CD4-positive, alpha-beta T cell (primary cell): ENCODE measurements around the gene OR4K17. TPM values are rescaled to one million over a fixed set of nuclear protein-coding genes. Genes with fewer than 3 reads are reported as not detected.

Source experiments
- ATAC-seq: fragments of 200-7000 bp; cut with Tn5 transposase; one replicate; pipeline ENCODE4 v1.10.0; 2022; ENCODE audit warnings: mild to moderate bottlenecking; ENCODE audit not compliant: poor library complexity
- CTCF ChIA-PET: fragments of 350-600 bp; sonication (Branson Sonifier 250); formaldehyde crosslinking; loops from one replicate; lab custom pipeline; 2021; ENCODE audit warnings: antibody characterized with exemption, inconsistent platforms; lab: Charles Lee
- POLR2A ChIA-PET: fragments of 350-600 bp; sonication (Branson Sonifier 250); formaldehyde crosslinking; loops from one replicate; lab custom pipeline; 2021; ENCODE audit warnings: antibody characterized with exemption, inconsistent platforms; lab: Charles Lee
- DNase-seq, 14 experiments: peaks; one replicate each; pipeline ENCODE4 v3.0.0-alpha.2; 2013 to 2020; ENCODE audit warnings: mixed read lengths in 2 of 14
- H3K27ac ChIP-seq, 2 donors: one replicate each; pipeline versions ENCODE4 v1.5.1 to v1.7.0; 2013; ENCODE audit warnings: low read length in 2 of 2, low read depth in 1 of 2, mild to moderate bottlenecking in 1 of 2
- H3K27me3 ChIP-seq, 2 experiments: 1 replicate in 1 of 2; 2 replicates in 1 of 2; pipeline versions ENCODE4 v1.6.1 to v1.7.0; 2013; ENCODE audit warnings: low read length in 2 of 2, control low read depth in 1 of 2, mild to moderate bottlenecking in 1 of 2, moderate library complexity in 1 of 2; ENCODE audit not compliant: insufficient read depth in 2 of 2, control insufficient read depth in 1 of 2
- H3K36me3 ChIP-seq: one replicate; pipeline ENCODE4 v1.6.1; 2013; ENCODE audit warnings: low read length, control low read depth; ENCODE audit not compliant: insufficient read depth
- H3K4me1 ChIP-seq: one replicate; pipeline ENCODE4 v1.6.1; 2013; ENCODE audit warnings: low read length, control low read depth; ENCODE audit not compliant: insufficient read depth
- H3K4me3 ChIP-seq: one replicate; pipeline ENCODE4 v1.5.1; 2013; ENCODE audit warnings: mild to moderate bottlenecking, low read length, moderate library complexity
- H3K9me3 ChIP-seq, 2 experiments: 1 replicate in 1 of 2; 2 replicates in 1 of 2; pipeline versions ENCODE4 v1.6.1 to v1.7.0; 2013; ENCODE audit warnings: low read length in 2 of 2, mild to moderate bottlenecking in 2 of 2, control low read depth in 1 of 2, moderate library complexity in 1 of 2; ENCODE audit not compliant: control insufficient read depth in 1 of 2, insufficient read depth in 1 of 2
- H3K27ac Mint-ChIP-seq: one replicate; pipeline ENCODE4 v1.8.0; 2020; ENCODE audit warnings: mixed read lengths
- H3K27me3 Mint-ChIP-seq: one replicate; pipeline ENCODE4 v1.8.0; 2021; ENCODE audit warnings: mixed read lengths
- H3K36me3 Mint-ChIP-seq: one replicate; pipeline ENCODE4 v1.8.0; 2021; ENCODE audit warnings: low read depth, mixed read lengths
- H3K4me1 Mint-ChIP-seq: one replicate; pipeline ENCODE4 v1.8.0; 2021; ENCODE audit warnings: low read depth, mixed read lengths
- H3K4me3 Mint-ChIP-seq: one replicate; pipeline ENCODE4 v1.8.0; 2020; ENCODE audit warnings: mild to moderate bottlenecking, mixed read lengths
- H3K9me3 Mint-ChIP-seq: one replicate; pipeline ENCODE4 v1.8.0; 2020; ENCODE audit warnings: mixed read lengths
- intact Hi-C, 2 experiments: fragments of 100-400 bp; cut with DNase I in 1 of 2; cut with micrococcal nuclease in 1 of 2; formaldehyde crosslinking; loops; one replicate each; pipeline versions ENCODE4 v1.15.1 to v1.9.0; 2023 to 2025; cut with DNase I, micrococcal nuclease
- total RNA-seq, 174 experiments: library from RNA in 2 of 174; stranded (reverse) in 2 of 174; gene quantifications; one replicate each; pipeline ENCODE4 v1.2.3 and lab custom pipeline; 2021 to 2026
- TF ChIP-seq, protein P1 (sequence below): fragments of 200-600 bp; IDR thresholded peaks from one replicate; pipeline ENCODE4 v1.8.0; 2022; ENCODE audit warnings: antibody characterized with exemption, mild to moderate bottlenecking

OR4K17 gene
- total RNA-seq, 2 experiments from 2014 or later, result not detected

DNA sequence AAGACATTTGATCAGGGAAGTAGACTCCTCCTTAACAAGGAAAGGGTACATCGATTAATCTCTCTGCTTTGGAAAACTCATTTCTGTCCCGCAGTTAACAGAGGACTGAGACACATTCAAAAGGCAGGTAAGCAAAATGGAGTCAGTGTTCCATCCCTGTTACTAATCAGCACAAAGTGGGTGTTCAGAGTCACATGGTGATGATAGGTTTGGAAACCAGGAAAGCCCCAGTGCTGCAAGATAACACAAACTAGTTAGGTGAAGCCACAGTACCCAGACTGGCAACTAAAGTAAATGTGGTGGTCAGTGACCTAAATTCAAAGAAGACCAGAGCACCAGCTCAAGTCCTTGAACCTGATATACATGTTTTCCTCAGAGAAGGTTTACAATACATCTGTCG, 1.8 kb downstream of the OR4K17 start:
- H3K4me1 ChIP-seq, result no peaks in the 10 kb centered on the region
- H3K4me1 Mint-ChIP-seq, result no peaks in the 10 kb centered on the region
- TF ChIP-seq, protein P1, sequence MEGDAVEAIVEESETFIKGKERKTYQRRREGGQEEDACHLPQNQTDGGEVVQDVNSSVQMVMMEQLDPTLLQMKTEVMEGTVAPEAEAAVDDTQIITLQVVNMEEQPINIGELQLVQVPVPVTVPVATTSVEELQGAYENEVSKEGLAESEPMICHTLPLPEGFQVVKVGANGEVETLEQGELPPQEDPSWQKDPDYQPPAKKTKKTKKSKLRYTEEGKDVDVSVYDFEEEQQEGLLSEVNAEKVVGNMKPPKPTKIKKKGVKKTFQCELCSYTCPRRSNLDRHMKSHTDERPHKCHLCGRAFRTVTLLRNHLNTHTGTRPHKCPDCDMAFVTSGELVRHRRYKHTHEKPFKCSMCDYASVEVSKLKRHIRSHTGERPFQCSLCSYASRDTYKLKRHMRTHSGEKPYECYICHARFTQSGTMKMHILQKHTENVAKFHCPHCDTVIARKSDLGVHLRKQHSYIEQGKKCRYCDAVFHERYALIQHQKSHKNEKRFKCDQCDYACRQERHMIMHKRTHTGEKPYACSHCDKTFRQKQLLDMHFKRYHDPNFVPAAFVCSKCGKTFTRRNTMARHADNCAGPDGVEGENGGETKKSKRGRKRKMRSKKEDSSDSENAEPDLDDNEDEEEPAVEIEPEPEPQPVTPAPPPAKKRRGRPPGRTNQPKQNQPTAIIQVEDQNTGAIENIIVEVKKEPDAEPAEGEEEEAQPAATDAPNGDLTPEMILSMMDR, result no peak
- peaks cover under 1% of the 10 kb centered on the region for H3K9me3 Mint-ChIP-seq
- H3K36me3 Mint-ChIP-seq, result no peaks in the 10 kb centered on the region
- H3K4me3 Mint-ChIP-seq, result no peak overlapping the region
- H3K27me3 ChIP-seq, result no peaks in the 10 kb centered on the region
- H3K36me3 ChIP-seq, result no peaks in the 10 kb centered on the region
- POLR2A ChIA-PET, result no interaction called here
- CTCF ChIA-PET, result interaction anchor here (0.6 kb wide), 1 partner anchor 89 kb away, joined by 3 read pairs; no protein-coding TSS in a partner anchor
- no peak for DNase-seq
- no peak overlapping the region for H3K27ac ChIP-seq
- H3K4me3 ChIP-seq, result no peak overlapping the region
- no peak overlapping the region for H3K27ac Mint-ChIP-seq
- intact Hi-C loops, result no loop called here
- no peak for ATAC-seq
- peaks cover 4% of the 10 kb centered on the region for H3K27me3 Mint-ChIP-seq
- no peaks in the 10 kb centered on the region for H3K9me3 ChIP-seq

DNA sequence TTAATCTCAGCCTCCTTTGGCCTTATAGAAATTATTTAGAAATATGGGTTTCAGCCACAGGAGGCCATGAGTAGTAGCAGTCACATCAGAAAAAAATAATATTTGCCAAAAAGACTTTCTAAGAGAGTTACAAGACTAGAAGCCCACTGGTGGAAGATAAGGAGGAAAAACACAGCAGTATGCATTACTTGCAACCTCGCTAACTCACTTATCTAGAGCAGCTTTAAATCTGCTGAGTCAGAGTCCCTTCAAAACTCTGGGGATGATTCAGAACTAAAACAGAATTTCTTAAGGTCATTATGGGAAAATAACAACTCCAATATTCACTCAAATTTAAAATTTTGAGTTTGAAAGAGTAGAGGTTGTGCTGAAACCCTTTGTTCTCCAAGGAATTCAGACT, 6.2 kb downstream of the OR4K17 start:
- ChIA-PET CTCF (no interaction called here), POLR2A (no interaction called here)
- H3K4me1 ChIP-seq, result no peaks in the 10 kb centered on the region
- H3K4me1 Mint-ChIP-seq, result no peaks in the 10 kb centered on the region
- no peaks in the 10 kb centered on the region for H3K36me3 ChIP-seq
- H3K27ac ChIP-seq, result no peak overlapping the region
- H3K27me3 Mint-ChIP-seq, result peaks cover 18% of the 10 kb centered on the region
- intact Hi-C loops, result no loop called here
- DNase-seq, result no peak
- H3K9me3 Mint-ChIP-seq, result peaks cover 16% of the 10 kb centered on the region
- H3K36me3 Mint-ChIP-seq, result no peaks in the 10 kb centered on the region
- no peak overlapping the region for H3K4me3 Mint-ChIP-seq
- H3K27me3 ChIP-seq, result no peaks in the 10 kb centered on the region
- peaks cover 7 to 17% of the 10 kb centered on the region in 2 experiments for H3K9me3 ChIP-seq
- no peak for ATAC-seq
- H3K27ac Mint-ChIP-seq, result no peak overlapping the region
- H3K4me3 ChIP-seq, result no peak overlapping the region
- TF ChIP-seq, protein P1, result no peak

DNA sequence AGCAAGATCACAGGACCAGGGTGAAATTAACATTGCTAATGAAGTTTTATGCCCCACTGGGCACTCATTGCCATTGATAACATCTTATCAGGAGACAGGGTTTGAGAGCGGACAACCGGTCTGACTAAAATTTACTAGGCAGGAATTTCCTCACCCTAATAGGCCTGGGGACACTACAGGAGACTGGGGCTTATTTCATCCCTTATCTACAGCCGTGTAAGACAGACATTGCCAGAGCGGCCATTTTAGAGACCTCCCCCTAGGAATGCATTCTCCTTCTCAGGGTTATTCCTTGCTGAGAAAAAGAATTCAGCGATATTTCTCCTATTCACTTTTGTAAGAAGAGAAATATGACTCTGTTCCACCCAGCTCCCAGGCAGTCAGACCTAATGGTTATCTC, 8.3 kb downstream of the OR4K17 start:
- H3K4me3 Mint-ChIP-seq, result no peak overlapping the region
- no peaks in the 10 kb centered on the region for H3K4me1 Mint-ChIP-seq
- POLR2A ChIA-PET, result no interaction called here

More for the DNA sequence above, 8.3 kb downstream of the OR4K17 start:
- Mint-ChIP-seq H3K27ac (no peak overlapping the region), H3K27me3 (peaks cover 18% of the 10 kb centered on the region), H3K36me3 (no peaks in the 10 kb centered on the region), H3K9me3 (peaks cover 16% of the 10 kb centered on the region)
- intact Hi-C loops, result no loop called here
- no peaks in the 10 kb centered on the region for H3K4me1 ChIP-seq
- no peaks in the 10 kb centered on the region for H3K27me3 ChIP-seq
- DNase-seq (no peak), ATAC-seq (no peak)
- CTCF ChIA-PET, result no interaction called here
- H3K36me3 ChIP-seq, result no peaks in the 10 kb centered on the region
- no peak overlapping the region for H3K27ac ChIP-seq
- H3K9me3 ChIP-seq, result peaks cover 7 to 17% of the 10 kb centered on the region in 2 experiments
- TF ChIP-seq, protein P1, result no peak
- H3K4me3 ChIP-seq, result no peak overlapping the region
